Panc1 (cell line): ENCODE measurements around the gene SERPINC1. TPM values are rescaled to one million over a fixed set of nuclear protein-coding genes. Genes with fewer than 3 reads are reported as not detected.
"Not testable (repeated sequence)": the region's sequence is repeated elsewhere in the genome, so short reads cannot be mapped to it uniquely, and the experiment has no call there.

Experiments used
- ATAC-seq: fragments of 200-7000 bp; cut with Tn5 transposase; 2 replicates; pipeline ENCODE4 v1.9.1; 2020; ENCODE audit warnings: mild to moderate bottlenecking, moderate library complexity
- BruUV-seq: library from RNA; stranded (reverse); fragments of 400-500 nt; replicated peaks from 2 replicates; lab custom pipeline; 2021; lab: Mats Ljungman, UMichigan
- CTCF ChIA-PET: fragments of 300-600 bp; sonication (Branson Sonifier 250); formaldehyde crosslinking; loops from one replicate; lab custom pipeline; 2022; ENCODE audit warnings: antibody characterized with exemption; lab: Charles Lee
- POLR2A ChIA-PET: fragments of 300-600 bp; sonication (Branson Sonifier 250); formaldehyde crosslinking; loops from one replicate; lab custom pipeline; 2022; ENCODE audit warnings: antibody characterized with exemption; lab: Charles Lee
- DNase-seq: peaks from one replicate; pipeline ENCODE4 v3.0.0-alpha.2; 2010; ENCODE audit warnings: low read depth, low spot score
- H3K27ac ChIP-seq: 2 replicates; pipeline ENCODE4 v1.5.1; 2011; ENCODE audit warnings: mild to moderate bottlenecking, low read length, inconsistent platforms
- H3K27me3 ChIP-seq: fragments of 200-500 bp; sonication (Bioruptor generic); 2 replicates; pipeline ENCODE4 v1.6.0; 2014; ENCODE audit warnings: low read length, inconsistent platforms; ENCODE audit not compliant: control insufficient read depth, insufficient read depth
- H3K36me3 ChIP-seq: fragments of 200-500 bp; sonication (Bioruptor generic); 2 replicates; pipeline ENCODE4 v1.5.1; 2014; ENCODE audit warnings: inconsistent platforms, mild to moderate bottlenecking, low read length, moderate library complexity; ENCODE audit not compliant: control insufficient read depth, insufficient read depth
- H3K4me1 ChIP-seq: 2 replicates; pipeline ENCODE4 v1.5.1; 2011; ENCODE audit warnings: inconsistent platforms, mild to moderate bottlenecking, low read length, moderate library complexity; ENCODE audit not compliant: control insufficient read depth, insufficient read depth
- H3K4me3 ChIP-seq, 2 experiments: 2 replicates each; pipeline ENCODE4 v1.5.1; 2011 to 2012; ENCODE audit warnings: low read depth in 2 of 2, low read length in 2 of 2, mild to moderate bottlenecking in 2 of 2, inconsistent platforms in 1 of 2, moderate library complexity in 1 of 2
- H3K9me3 ChIP-seq: fragments of 200-500 bp; sonication (Bioruptor generic); 2 replicates; pipeline ENCODE4 v1.5.1; 2014; ENCODE audit warnings: low read depth, mild to moderate bottlenecking, inconsistent platforms, low read length, moderate library complexity; ENCODE audit not compliant: control insufficient read depth, insufficient read depth
- CTCF ChIP-seq: fragments of 450-650 bp; IDR thresholded peaks from 2 replicates; pipeline ENCODE4 v1.5.1; 2017; ENCODE audit warnings: mild to moderate bottlenecking
- POLR2AphosphoS5 ChIP-seq: IDR thresholded peaks from 2 replicates; pipeline ENCODE4 v1.6.1; 2012; ENCODE audit warnings: mild to moderate bottlenecking, low read depth, low read length, moderate library complexity
- REST ChIP-seq, 2 experiments: IDR thresholded peaks; 2 replicates each; pipeline ENCODE4 v1.6.1; 2011 to 2012; ENCODE audit warnings: low read depth in 2 of 2, control low read depth in 1 of 2, low read length in 1 of 2, mild to moderate bottlenecking in 1 of 2, moderate library complexity in 1 of 2; ENCODE audit not compliant: insufficient read depth in 1 of 2
- SIN3A ChIP-seq: IDR thresholded peaks from 2 replicates; pipeline ENCODE4 v1.6.1; 2012; ENCODE audit warnings: low read depth, mild to moderate bottlenecking, low read length, moderate library complexity, borderline replicate concordance; ENCODE audit not compliant: insufficient read depth
- TCF7L2 ChIP-seq: IDR thresholded peaks from 2 replicates; pipeline ENCODE4 v1.6.1; 2011; ENCODE audit warnings: mild to moderate bottlenecking, low read depth, low read length, inconsistent platforms
- in situ Hi-C: cut with HindIII; loops from 2 replicates; pipeline ENCODE4 v1.10.0; 2016; ENCODE audit warnings: low sequenced_read_pairs, low pct_unique_long_range_greater_than_20kb
- intact Hi-C: fragments of 100-400 bp; cut with micrococcal nuclease; formaldehyde crosslinking; loops from one replicate; pipeline ENCODE4 v1.10.0; 2022; ENCODE audit not compliant: unreplicated experiment
- total RNA-seq: library from RNA; stranded (reverse); gene quantifications from one replicate; pipeline ENCODE4 v1.2.1, GENCODE V29; 2021; ENCODE audit not compliant: unreplicated experiment

The SERPINC1 gene
- total RNA-seq, 1 experiment from 2014 or later: 0.64 TPM

- H3K9me3 ChIP-seq: no peaks in the 10 kb centered on the region
- H3K4me1 ChIP-seq: no peaks in the 10 kb centered on the region
- intact Hi-C loops: no loop called here
- no peaks in the 10 kb centered on the region for H3K27me3 ChIP-seq
- no TSS peak for BruUV-seq
- no peak overlapping the region for H3K4me3 ChIP-seq
- in situ Hi-C loops: no loop called here
- H3K27ac ChIP-seq: no peak overlapping the region
- POLR2A ChIA-PET: interaction anchor here (0.6 kb wide), 2 partner anchors 9 to 93 kb away, joined by 3 to 8 read pairs; no protein-coding TSS in a partner anchor
- DNase-seq (no peak), ATAC-seq (no peak)
- CTCF ChIA-PET: no interaction called here
- H3K36me3 ChIP-seq: peaks cover 27% of the 10 kb centered on the region
- TF ChIP-seq TCF7L2: no peak
- TF ChIP-seq REST (IDR thresholded peaks at IDR 0.05; ENCODE audit: insufficient read depth in 1 of 2, low read depth in 2 of 2, low read length in 1 of 2): no peak
- no peak for TF ChIP-seq CTCF
- no peak for TF ChIP-seq SIN3A
- TF ChIP-seq POLR2AphosphoS5: no peak
These were observed 19.9 kb upstream of the SERPINC1 start for GRCh38 chr1:173937062-173937461.

DNA sequence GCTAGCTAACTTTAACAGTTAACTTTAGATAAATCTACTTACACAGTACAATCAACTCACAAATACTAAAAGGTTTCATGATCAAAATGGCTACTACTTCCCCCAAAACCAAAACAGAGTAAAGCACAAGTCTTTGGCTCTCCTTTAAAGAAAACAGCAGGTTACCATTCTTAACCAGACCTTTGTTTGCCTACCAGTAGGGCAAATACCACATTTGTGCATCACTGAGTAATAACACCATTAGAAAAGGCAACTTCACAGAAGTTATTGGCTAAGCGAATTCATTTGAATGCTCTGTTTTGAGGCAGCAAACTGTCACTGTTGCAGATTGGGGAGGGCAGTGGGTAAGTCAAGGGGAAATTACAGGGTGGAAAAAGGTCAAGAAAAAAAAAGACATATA lies 17.3 kb upstream of the SERPINC1 start:
- no peak for TF ChIP-seq SIN3A
- TF ChIP-seq POLR2AphosphoS5: no peak
- no peak for TF ChIP-seq CTCF
- no peak for TF ChIP-seq TCF7L2
- TF ChIP-seq REST (IDR thresholded peaks at IDR 0.05; ENCODE audit: insufficient read depth in 1 of 2, low read depth in 2 of 2, low read length in 1 of 2): no peak
- ATAC-seq (no peak), DNase-seq (no peak)
- in situ Hi-C loops: no loop called here
- Histone ChIP-seq H3K27ac (no peak overlapping the region), H3K9me3 (no peaks in the 10 kb centered on the region), H3K4me3 (no peak overlapping the region), H3K27me3 (no peaks in the 10 kb centered on the region), H3K36me3 (peaks cover 23% of the 10 kb centered on the region), H3K4me1 (no peaks in the 10 kb centered on the region)
- ChIA-PET CTCF (no interaction called here), POLR2A (no interaction called here)
- intact Hi-C loops: no loop called here
- BruUV-seq: no TSS peak

DNA sequence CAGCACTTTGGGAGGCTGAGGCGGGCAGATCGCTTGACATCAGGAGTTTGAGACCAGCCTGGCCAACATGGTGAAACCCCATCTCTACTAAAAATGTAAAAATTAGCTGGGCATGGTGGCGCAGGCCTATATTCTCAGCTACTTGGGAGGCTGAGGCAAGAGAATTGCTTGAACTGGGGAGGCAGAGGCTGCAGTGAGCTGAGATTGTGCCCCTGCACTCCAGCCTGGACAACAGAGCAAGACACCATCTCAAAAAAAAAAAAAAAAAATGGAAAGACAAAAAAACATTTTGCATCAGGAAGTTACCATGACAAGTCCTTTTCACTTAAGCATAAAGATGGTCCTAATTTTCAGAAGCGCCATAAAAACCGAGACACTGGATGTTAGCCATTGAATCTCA lies 13.4 kb upstream of the SERPINC1 start:
- H3K9me3 ChIP-seq, H3K36me3 ChIP-seq, H3K4me3 ChIP-seq, ATAC-seq, H3K27me3 ChIP-seq, POLR2A ChIA-PET, H3K27ac ChIP-seq, BruUV-seq, H3K4me1 ChIP-seq, in situ Hi-C loops, DNase-seq, intact Hi-C loops, CTCF ChIA-PET: not testable (repeated sequence)
